ENCODE results near the gene DGKQ.

DGKQ gene

GRCh38 chr4:1018147-1019020 lies 45.0 kb upstream of the DGKQ start:
- Histone ChIP-seq H4K20me1 (ENCODE audit: insufficient read depth, low read length) (no peaks in the 10 kb centered on the region), H3K4me3 (ENCODE audit: low read length) (no peak overlapping the region), H3K9ac (ENCODE audit: low read length) (no peak overlapping the region), H3K9me3 (ENCODE audit: insufficient read depth, low read length) (no peaks in the 10 kb centered on the region), H3K36me3 (replicated peaks; ENCODE audit: low read depth, low read length) (no peaks in the 10 kb centered on the region), H3K4me2 (ENCODE audit: low read length) (no peak overlapping the region), H3K4me1 (ENCODE audit: low read length) (peaks cover 13% of the 10 kb centered on the region), H3K79me2 (ENCODE audit: low read length) (no peaks in the 10 kb centered on the region), H3K27me3 (ENCODE audit: low read depth, low read length) (no peaks in the 10 kb centered on the region), H3K27ac (ENCODE audit: low read length) (no peak overlapping the region), H2AFZ (ENCODE audit: low read depth, low read length) (no peak overlapping the region)
- TF ChIP-seq EZH2phosphoT487 (IDR thresholded peaks at IDR 0.05; ENCODE audit: low read depth), result no peak
- TF ChIP-seq, protein P1, sequence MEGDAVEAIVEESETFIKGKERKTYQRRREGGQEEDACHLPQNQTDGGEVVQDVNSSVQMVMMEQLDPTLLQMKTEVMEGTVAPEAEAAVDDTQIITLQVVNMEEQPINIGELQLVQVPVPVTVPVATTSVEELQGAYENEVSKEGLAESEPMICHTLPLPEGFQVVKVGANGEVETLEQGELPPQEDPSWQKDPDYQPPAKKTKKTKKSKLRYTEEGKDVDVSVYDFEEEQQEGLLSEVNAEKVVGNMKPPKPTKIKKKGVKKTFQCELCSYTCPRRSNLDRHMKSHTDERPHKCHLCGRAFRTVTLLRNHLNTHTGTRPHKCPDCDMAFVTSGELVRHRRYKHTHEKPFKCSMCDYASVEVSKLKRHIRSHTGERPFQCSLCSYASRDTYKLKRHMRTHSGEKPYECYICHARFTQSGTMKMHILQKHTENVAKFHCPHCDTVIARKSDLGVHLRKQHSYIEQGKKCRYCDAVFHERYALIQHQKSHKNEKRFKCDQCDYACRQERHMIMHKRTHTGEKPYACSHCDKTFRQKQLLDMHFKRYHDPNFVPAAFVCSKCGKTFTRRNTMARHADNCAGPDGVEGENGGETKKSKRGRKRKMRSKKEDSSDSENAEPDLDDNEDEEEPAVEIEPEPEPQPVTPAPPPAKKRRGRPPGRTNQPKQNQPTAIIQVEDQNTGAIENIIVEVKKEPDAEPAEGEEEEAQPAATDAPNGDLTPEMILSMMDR (IDR thresholded peaks at IDR 0.05; ENCODE audit: low read depth, low read length), result no peak

DNA sequence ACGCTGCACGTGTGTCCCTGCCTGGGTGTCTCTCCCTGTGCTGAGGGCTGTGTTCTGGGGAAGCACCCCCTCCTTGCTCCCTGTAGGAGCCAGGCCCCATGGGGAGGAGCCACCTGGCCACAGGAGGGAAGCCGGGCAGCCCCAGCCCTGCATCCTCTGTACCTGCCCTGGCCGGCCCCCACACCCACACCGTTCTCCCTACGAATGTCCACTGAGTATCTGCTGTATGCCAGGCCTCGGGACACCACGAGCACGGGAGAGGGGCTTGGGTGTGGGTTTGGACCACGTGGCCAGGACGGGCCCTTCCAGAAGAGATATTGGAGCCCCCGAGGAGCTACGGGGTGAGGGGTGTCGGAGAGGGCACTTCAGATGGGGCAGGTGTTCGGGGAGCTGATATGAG lies 44.3 kb upstream of the DGKQ start:
- Histone ChIP-seq H3K9me3 (ENCODE audit: insufficient read depth, low read length) (no peaks in the 10 kb centered on the region), H3K4me3 (ENCODE audit: low read length) (no peak overlapping the region), H3K27me3 (ENCODE audit: low read depth, low read length) (no peaks in the 10 kb centered on the region), H3K9ac (ENCODE audit: low read length) (no peak overlapping the region), H3K4me2 (ENCODE audit: low read length) (no peak overlapping the region), H2AFZ (ENCODE audit: low read depth, low read length) (no peak overlapping the region), H4K20me1 (ENCODE audit: insufficient read depth, low read length) (no peaks in the 10 kb centered on the region), H3K4me1 (ENCODE audit: low read length) (peaks cover 13% of the 10 kb centered on the region), H3K27ac (ENCODE audit: low read length) (no peak overlapping the region), H3K36me3 (replicated peaks; ENCODE audit: low read depth, low read length) (no peaks in the 10 kb centered on the region), H3K79me2 (ENCODE audit: low read length) (no peaks in the 10 kb centered on the region)
- TF ChIP-seq, protein P1 (IDR thresholded peaks at IDR 0.05; ENCODE audit: low read depth, low read length), result no peak
- TF ChIP-seq EZH2phosphoT487 (IDR thresholded peaks at IDR 0.05; ENCODE audit: low read depth), result no peak

GRCh38 chr4:1017211-1017610 lies 43.8 kb upstream of the DGKQ start:
- H3K36me3 ChIP-seq (replicated peaks; ENCODE audit: low read depth, low read length), result no peaks in the 10 kb centered on the region
- no peaks in the 10 kb centered on the region for H3K79me2 ChIP-seq (ENCODE audit: low read length)
- H3K4me2 ChIP-seq (ENCODE audit: low read length), result no peak overlapping the region
- no peaks in the 10 kb centered on the region for H3K27me3 ChIP-seq (ENCODE audit: low read depth, low read length)
- H2AFZ ChIP-seq (ENCODE audit: low read depth, low read length), result no peak overlapping the region
- no peak overlapping the region for H3K27ac ChIP-seq (ENCODE audit: low read length)
- no peaks in the 10 kb centered on the region for H3K9me3 ChIP-seq (ENCODE audit: insufficient read depth, low read length)
- no peaks in the 10 kb centered on the region for H4K20me1 ChIP-seq (ENCODE audit: insufficient read depth, low read length)
- peaks cover 12% of the 10 kb centered on the region for H3K4me1 ChIP-seq (ENCODE audit: low read length)
- TF ChIP-seq, protein P1 (IDR thresholded peaks at IDR 0.05; ENCODE audit: low read depth, low read length), result no peak
- no peak for TF ChIP-seq EZH2phosphoT487 (IDR thresholded peaks at IDR 0.05; ENCODE audit: low read depth)
- H3K9ac ChIP-seq (ENCODE audit: low read length), result no peak overlapping the region
- no peak overlapping the region for H3K4me3 ChIP-seq (ENCODE audit: low read length)

- H3K4me1 ChIP-seq (ENCODE audit: low read length), result no peaks in the 10 kb centered on the region
- no peaks in the 10 kb centered on the region for H4K20me1 ChIP-seq (ENCODE audit: insufficient read depth, low read length)
- no peaks in the 10 kb centered on the region for H3K79me2 ChIP-seq (ENCODE audit: low read length)
- H2AFZ ChIP-seq (ENCODE audit: low read depth, low read length), result no peak overlapping the region
- no peak overlapping the region for H3K4me3 ChIP-seq (ENCODE audit: low read length)
- no peaks in the 10 kb centered on the region for H3K9me3 ChIP-seq (ENCODE audit: insufficient read depth, low read length)
- TF ChIP-seq, protein P1 (IDR thresholded peaks at IDR 0.05; ENCODE audit: low read depth, low read length), result no peak
- TF ChIP-seq EZH2phosphoT487 (IDR thresholded peaks at IDR 0.05; ENCODE audit: low read depth), result no peak
- no peak overlapping the region for H3K9ac ChIP-seq (ENCODE audit: low read length)
- no peaks in the 10 kb centered on the region for H3K27me3 ChIP-seq (ENCODE audit: low read depth, low read length)
- no peak overlapping the region for H3K27ac ChIP-seq (ENCODE audit: low read length)
- H3K36me3 ChIP-seq (replicated peaks; ENCODE audit: low read depth, low read length), result no peaks in the 10 kb centered on the region
- H3K4me2 ChIP-seq (ENCODE audit: low read length), result no peak overlapping the region
Observed at GRCh38 chr4:1015746-1016145, 42.4 kb upstream of the DGKQ start.
